Fibroblast of skin of scalp (primary cell): Measurements from ENCODE around the gene PNPLA7.
"Not testable (repeated sequence)": the region's sequence is repeated elsewhere in the genome, so short reads cannot be mapped to it uniquely, and the experiment has no call there.

Experiments
- DNase-seq: peaks from one replicate; pipeline ENCODE4 v3.0.0-alpha.2; 2013

PNPLA7 gene

DNA sequence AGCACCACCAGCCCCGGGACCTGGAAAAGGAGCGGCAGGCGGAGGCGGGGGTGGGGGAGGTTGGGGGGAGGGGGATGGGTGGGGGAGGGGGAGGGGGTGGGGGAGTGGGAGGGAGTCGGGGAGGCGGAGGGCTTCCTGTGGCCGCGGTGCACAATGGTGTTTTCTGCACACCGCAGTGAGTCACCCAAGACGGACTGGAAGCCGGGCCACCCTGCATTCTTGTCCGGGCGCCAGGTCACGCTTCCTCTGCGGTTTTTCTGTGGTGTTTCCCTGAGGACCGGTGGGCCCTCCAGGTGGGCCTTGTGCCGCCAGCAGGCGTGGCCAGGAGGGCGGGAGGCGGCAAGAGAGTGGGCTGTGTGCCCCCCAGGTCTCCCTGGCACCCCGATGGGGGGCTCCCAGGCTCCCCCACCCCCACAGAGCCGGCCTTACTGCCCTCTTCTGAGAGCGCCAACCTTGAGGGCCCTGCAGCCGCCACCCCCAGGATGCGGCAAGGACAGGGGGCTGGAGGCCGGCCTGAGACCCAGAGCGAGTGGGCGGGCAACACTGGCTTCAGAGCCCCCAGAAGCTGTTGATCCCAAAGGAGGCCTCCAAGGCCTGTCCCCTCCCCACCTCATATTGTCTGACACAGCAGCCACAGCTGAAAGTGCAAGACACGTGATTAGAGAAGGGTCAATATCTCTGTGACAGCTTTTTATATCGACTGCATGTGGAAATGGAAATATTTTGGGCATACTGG, 138.4 kb downstream of the PNPLA7 start:
- peak; percentile 81 for DNase-seq

DNA sequence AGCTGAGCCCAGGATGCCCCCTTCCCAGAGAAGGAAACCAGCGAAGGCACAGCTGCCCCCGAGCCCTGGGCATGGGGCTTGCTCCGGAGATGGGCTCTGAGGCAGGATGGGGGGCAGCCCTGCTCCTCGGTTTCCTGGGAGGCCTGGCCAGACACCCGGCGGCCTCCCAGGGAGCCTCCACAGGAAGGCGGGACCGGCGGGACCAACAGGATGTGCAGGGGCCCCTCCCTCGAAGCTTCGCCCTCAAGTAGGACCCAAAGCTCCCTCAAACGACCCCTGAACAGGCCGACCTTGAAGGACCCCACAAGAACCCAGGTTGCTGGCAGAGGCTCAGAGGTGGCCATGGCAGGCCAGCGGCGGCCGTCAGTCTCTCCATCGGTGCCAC, 138.9 kb downstream of the PNPLA7 start:
- DNase-seq = no peak

DNA sequence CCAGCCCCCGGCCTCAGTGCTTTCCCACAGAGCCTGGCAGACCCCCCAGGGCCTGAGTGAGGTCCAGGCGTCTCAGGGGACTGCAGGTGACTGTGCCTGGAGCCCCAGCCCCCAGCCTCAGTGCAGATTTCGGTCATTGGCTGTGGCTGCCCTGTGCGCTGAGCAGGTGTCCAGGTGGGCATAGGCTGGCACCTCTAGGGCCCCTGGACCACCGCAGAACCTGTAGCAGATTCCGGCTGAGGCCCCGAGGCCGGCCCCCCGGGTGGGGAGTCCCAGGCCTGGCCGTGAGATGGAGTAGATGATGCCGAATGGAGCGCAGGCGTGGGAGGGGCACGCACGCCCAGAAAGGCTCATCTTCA, 139.3 kb downstream of the PNPLA7 start:
- no peak for DNase-seq

DNA sequence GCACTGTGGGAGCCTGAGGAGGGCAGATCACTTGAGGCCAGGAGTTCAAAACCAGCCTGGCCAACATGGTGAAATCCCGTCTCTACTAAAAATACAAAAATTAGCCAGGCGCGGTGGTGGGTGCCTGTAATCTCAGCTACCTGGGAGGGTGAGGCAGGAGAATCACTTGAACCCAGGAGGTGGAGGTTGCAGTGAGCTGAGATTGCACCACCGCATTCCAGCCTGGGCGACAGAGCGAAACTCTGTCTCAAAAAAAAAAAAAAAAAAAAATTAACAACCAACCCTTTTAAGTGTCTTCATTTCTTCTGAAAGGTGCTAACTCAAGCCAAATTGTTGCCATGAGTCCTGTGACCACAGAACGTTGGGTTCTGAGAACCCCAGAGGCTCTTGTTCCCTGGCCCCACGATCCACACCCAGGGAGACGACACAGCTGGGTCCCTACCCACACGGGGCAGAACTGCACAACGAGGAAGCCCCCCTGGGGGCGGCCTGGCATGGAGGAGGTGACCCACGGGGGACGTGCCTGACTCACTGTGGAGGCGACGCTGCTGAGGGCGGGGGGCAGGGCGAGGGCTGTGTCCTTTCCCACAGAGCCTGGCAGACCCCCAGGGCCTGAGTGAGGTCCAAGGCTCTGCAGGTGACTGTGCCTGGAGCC, 139.8 kb downstream of the PNPLA7 start:
- not testable (repeated sequence) for DNase-seq
